ENCODE data around the gene C10orf120. TPM values are rescaled to one million over a fixed set of nuclear protein-coding genes. Genes with fewer than 3 reads are reported as not detected.

Gene C10orf120
- total RNA-seq, 4 donors from 2014 or later, result not detected

DNA sequence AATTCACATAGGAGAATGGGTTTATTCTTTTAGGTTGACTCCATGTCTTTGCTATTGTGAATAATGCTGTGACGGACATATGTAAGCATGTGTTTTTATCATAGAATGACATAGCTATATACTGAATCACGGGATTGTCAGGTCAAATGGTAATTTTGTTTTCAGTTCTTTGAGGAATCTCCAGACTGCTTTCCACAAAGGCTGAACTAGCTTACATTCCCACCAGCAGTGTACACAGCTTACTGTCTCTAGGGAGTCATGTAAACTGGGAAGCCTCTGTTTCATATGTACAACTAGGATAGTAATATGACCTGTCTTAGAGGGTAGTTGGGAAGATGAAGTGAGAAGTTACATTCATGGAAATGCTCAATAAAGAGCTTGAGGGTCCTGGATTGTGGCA lies 6.8 kb upstream of the C10orf120 start:
- TF ChIP-seq, protein P1, sequence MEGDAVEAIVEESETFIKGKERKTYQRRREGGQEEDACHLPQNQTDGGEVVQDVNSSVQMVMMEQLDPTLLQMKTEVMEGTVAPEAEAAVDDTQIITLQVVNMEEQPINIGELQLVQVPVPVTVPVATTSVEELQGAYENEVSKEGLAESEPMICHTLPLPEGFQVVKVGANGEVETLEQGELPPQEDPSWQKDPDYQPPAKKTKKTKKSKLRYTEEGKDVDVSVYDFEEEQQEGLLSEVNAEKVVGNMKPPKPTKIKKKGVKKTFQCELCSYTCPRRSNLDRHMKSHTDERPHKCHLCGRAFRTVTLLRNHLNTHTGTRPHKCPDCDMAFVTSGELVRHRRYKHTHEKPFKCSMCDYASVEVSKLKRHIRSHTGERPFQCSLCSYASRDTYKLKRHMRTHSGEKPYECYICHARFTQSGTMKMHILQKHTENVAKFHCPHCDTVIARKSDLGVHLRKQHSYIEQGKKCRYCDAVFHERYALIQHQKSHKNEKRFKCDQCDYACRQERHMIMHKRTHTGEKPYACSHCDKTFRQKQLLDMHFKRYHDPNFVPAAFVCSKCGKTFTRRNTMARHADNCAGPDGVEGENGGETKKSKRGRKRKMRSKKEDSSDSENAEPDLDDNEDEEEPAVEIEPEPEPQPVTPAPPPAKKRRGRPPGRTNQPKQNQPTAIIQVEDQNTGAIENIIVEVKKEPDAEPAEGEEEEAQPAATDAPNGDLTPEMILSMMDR (IDR thresholded peaks at IDR 0.05; ENCODE audit: low read depth), result no peak

DNA sequence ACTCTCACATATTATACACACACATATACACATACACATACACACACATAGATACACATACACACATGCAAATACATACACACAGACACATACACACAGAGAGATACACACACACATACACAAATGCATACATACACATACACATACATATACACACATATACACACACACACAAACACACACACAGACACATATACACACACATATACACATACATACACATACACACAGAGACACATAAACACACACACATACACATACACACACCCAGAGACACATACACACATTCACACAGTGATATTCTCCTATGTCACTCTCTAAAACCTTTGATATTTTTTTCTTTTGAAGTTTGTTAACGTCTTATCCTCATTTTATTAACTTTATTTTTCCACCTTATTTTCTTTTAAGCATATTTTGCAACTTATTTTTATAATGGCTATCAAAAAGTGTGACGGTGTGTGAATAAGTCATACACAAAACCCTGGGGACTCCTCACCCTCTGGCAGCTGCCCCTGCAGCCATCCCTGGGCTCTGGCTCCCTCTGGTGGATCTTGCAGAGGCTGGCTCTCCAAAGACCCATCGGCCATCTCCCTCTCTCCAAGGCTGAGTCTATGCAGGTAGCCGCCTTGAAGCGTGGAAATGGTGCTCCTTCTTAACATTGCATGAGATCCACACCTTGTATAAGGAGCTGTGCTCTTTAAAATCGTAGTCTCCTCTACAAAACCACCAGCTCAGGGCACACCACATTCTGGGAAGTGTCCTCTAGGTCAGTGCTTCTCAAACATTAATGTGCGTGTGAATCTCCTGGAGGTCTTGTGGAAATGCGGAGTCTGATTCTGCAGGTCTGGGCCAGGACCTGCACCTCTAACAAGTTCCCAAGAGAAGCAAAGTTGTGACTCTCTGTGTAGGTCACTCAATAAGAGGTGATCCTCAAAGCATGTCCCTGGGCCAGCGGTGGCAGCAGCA lies 4.1 kb upstream of the C10orf120 start:
- TF ChIP-seq, protein P1 (IDR thresholded peaks at IDR 0.05; ENCODE audit: low read depth), result no peak

DNA sequence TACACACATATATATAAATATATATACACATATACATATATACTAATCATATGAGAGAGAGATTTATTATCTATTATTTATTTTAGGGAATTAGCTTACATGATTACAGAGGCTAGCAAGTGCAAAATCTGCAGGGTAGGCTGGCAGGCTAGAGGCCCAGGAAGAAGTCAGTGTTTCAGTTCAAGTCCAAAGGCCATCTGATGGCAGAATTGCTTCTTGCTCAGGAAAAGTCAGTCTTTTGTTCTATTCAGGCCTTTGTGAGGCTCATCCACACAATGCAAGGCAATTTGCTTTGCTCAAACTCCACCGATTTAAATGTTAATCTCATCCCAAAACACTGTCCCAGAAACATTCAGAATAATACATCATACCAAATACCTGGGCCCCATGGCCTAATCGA lies 2.6 kb upstream of the C10orf120 start:
- TF ChIP-seq, protein P1 (IDR thresholded peaks at IDR 0.05; ENCODE audit: low read depth), result no peak

DNA sequence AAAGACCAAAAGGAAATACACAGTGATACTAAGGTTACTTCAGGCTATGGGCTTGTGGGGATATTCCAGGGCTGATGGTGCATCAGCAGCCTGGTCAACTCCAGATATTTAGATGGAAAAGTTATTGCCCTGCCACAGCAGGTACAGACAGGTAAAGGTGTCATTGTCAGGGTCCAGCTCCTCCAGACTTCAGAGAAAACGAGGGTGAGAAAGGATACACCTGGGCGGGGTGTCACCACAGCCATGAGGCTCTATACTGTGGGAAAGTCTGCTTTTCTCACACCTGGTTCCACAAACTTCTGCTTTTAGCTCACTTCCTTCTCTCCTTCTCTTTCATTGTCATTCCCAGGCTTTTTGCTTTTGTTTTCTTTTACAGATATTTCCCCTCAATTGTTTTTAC lies 2.0 kb upstream of the C10orf120 start:
- TF ChIP-seq, protein P1 (IDR thresholded peaks at IDR 0.05; ENCODE audit: low read depth), result no peak

DNA sequence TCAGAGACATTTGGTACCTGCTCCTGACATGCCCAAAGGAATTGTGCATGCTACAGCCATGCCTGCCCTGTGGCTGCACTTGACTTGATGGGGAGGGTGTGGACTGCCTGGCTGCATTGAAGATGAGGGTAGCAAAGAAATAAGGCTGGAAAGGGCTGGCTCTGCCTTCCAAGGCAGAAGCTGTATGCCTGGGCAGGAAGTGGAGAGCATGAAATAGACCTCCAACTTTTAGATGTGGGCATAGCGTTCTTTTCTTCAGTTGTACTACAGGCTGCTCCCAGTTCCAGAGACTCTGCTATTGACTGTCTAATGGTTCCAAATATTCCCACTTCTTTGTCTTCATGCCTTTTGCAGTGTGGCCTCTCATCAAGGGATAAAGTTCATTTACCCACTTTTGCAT lies 3.0 kb downstream of the C10orf120 start:
- TF ChIP-seq, protein P1 (IDR thresholded peaks at IDR 0.05; ENCODE audit: low read depth), result no peak

DNA sequence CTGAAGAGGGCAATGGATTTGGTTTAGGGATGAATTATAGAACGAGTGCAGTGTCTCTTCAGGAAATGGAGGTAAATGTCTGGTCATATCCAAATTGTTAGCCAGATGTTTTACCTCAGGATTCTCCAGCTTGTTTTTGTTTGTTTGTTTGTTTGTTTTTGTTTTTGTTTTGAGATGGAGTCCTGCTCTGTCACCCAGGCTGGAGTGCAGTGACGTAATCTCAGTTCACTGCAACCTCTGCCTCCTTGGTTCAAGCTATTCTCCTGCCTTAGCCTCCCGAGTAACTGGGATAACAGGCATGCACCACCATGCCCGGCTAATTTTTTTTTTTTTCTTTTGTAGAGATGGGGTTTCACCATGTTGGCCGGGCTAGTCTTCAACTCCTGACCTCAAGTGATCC lies 6.9 kb downstream of the C10orf120 start:
- TF ChIP-seq, protein P1 (IDR thresholded peaks at IDR 0.05; ENCODE audit: low read depth), result no peak

DNA sequence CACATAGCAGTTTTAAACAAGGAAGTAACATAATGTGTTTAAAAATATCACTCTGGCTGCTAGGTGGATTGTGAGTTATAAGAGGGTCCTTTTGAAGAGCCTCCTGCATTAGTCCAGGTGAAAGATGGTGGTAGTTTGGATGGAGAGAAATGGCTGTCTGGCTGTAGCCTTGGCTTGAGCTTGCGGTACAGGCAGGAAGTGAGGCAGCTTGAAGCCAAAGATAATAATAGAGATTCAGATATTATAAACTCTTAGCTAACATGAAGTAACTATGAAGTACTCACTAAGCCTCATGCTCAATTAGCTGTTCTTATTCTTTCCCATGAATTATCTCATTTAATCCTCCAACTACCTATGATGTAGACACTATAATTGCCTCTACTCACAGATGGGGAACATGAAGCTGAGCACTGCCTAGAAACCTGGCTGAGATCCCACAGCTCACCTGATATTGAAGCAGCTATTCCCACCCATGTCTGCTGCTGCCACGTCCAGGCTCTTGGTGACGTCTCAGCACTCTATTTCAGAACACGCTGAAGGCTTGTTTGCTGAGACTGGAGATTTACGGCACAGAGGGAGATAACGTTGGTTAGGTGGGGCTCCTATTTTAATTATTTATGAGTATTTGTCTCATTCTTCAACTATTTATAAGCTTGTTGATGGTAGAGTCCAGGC lies 10.4 kb downstream of the C10orf120 start:
- TF ChIP-seq, protein P1 (IDR thresholded peaks at IDR 0.05; ENCODE audit: low read depth), result no peak

Measured in subcutaneous adipose tissue (tissue), 4 donors.